Astrocyte (in vitro differentiated cells and primary cell): ENCODE data around the gene IGFBPL1.

ENCODE experiments used
- CTCF ChIP-seq: IDR thresholded peaks from 2 replicates; pipeline ENCODE4 v1.5.1; 2011; ENCODE audit warnings: low read depth, mild to moderate bottlenecking, inconsistent platforms, low read length, moderate library complexity; ENCODE audit not compliant: insufficient read depth
- EZH2 ChIP-seq: IDR thresholded peaks from 2 replicates; pipeline ENCODE4 v1.6.1; 2012; ENCODE audit warnings: mild to moderate bottlenecking, low read length, inconsistent platforms; ENCODE audit not compliant: insufficient read depth

GRCh38 chr9:38434853-38435252 is 10.6 kb upstream of the IGFBPL1 start:
- TF ChIP-seq CTCF (no peak), EZH2 (no peak)
